ENCODE measurements around the gene INTU. TPM values are rescaled to one million over a fixed set of nuclear protein-coding genes. Genes with fewer than 3 reads are reported as not detected.

Gene INTU
- total and polyA plus RNA-seq, 9 of the 15 experiments (the other 6 are each of a cell fraction or from before 2014, with no cell fraction given), result 1.5 to 8.9 (median 3.9) TPM

- TF ChIP-seq PRDM10 (IDR thresholded peaks at IDR 0.05; ENCODE audit: partially characterized antibody) (no peak), TFAM (CRISPR knock-in tag; conservative IDR thresholded peaks at IDR 0.05) (no peak), MED1 (CRISPR knock-in tag; IDR thresholded peaks at IDR 0.05; ENCODE audit: borderline replicate concordance) (no peak), ZNF121 (CRISPR knock-in tag; conservative IDR thresholded peaks at IDR 0.05) (no peak), CBX5 (IDR thresholded peaks at IDR 0.05; ENCODE audit: borderline replicate concordance, low read depth) (peak; percentile 94), SP1 (CRISPR knock-in tag; IDR thresholded peaks at IDR 0.05) (no peak), TAF15 (IDR thresholded peaks at IDR 0.05; ENCODE audit: low read depth, low read length) (no peak), ZNF311 (CRISPR knock-in tag; IDR thresholded peaks at IDR 0.05) (no peak), ELF1 (tag; IDR thresholded peaks at IDR 0.05) (no peak), ZNF668 (CRISPR knock-in tag; IDR thresholded peaks at IDR 0.05) (no peak), KLF10 (CRISPR knock-in tag; IDR thresholded peaks at IDR 0.05) (no peak), POLR2A (conservative IDR thresholded peaks at IDR 0.05) (no peak), BRCA1 (IDR thresholded peaks at IDR 0.05) (no peak), BRCA1 (CRISPR knock-in tag; IDR thresholded peaks at IDR 0.05) (no peak), XRCC5 (IDR thresholded peaks at IDR 0.05; ENCODE audit: low read depth, low read length) (no peak), ZNF609 (CRISPR knock-in tag; IDR thresholded peaks at IDR 0.05; ENCODE audit: borderline replicate concordance) (no peak), NELFE (IDR thresholded peaks at IDR 0.05; ENCODE audit: insufficient read depth, insufficient read length) (no peak), CBX3 (IDR thresholded peaks at IDR 0.05; ENCODE audit: borderline replicate concordance in 1 of 2, low read length in 2 of 2) (peak in 1 of 2 experiments; percentile 99; a peak in 2 of 3 replicates), KAT8 (IDR thresholded peaks at IDR 0.05; ENCODE audit: low read depth) (no peak), KLF13 (tag; IDR thresholded peaks at IDR 0.05; ENCODE audit: borderline replicate concordance, low read depth) (no peak), ATF7 (IDR thresholded peaks at IDR 0.05) (no peak), SMARCB1 (IDR thresholded peaks at IDR 0.05; ENCODE audit: insufficient read length, low read depth) (no peak), SMAD2 (IDR thresholded peaks at IDR 0.05; ENCODE audit: low read depth, low read length) (no peak)
Measured at GRCh38 chr4:127748957-127749356, 116.2 kb downstream of the INTU start (continued).
